Activated naive CD8-positive, alpha-beta T cell treated with anti-CD3 and anti-CD28 coated beads, Interleukin-2, amount 50 U/mL, for 24 hours (primary cell): ENCODE data around the gene LRRC1.

ENCODE experiments used
- ATAC-seq: fragments of 150-1000 bp; cut with Tn5 transposase; one replicate; pipeline ENCODE4 v1.10.0; 2021
- DNase-seq: peaks from one replicate; pipeline ENCODE4 v3.0.0; 2021
- H3K27ac Mint-ChIP-seq: one replicate; pipeline ENCODE4 v1.8.0; 2021; ENCODE audit warnings: mild to moderate bottlenecking, mixed read lengths
- H3K27me3 Mint-ChIP-seq: one replicate; pipeline ENCODE4 v1.8.0; 2021; ENCODE audit warnings: mixed read lengths
- H3K36me3 Mint-ChIP-seq: one replicate; pipeline ENCODE4 v1.8.0; 2021; ENCODE audit warnings: low read depth, mixed read lengths
- H3K4me1 Mint-ChIP-seq: one replicate; pipeline ENCODE4 v1.8.0; 2021; ENCODE audit warnings: mixed read lengths
- H3K4me3 Mint-ChIP-seq: one replicate; pipeline ENCODE4 v1.8.0; 2021; ENCODE audit warnings: mild to moderate bottlenecking, moderate library complexity, mixed read lengths
- H3K9me3 Mint-ChIP-seq: one replicate; pipeline ENCODE4 v1.8.0; 2021; ENCODE audit warnings: mixed read lengths

Gene LRRC1

DNA sequence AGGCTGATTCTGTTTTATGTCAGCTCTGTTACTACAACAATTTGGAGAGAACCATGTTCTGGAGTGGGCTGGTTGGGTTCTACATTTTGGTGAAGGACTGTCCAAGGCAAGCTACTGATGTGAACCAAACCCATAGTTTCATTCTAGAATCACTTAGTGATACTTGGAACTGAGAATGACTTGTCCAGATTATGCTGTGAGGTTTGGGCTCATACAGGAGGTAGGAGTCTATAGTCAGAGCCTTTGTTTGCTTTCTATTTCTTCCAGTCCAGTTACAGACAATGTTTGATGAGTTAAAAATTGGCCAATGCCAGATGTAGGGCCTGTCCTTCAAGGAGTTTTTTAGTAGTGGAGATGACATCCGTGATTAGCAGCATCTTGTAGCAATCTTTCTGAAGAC is 97.9 kb downstream of the LRRC1 start:
- Mint-ChIP-seq H3K4me3 (no peak overlapping the region), H3K36me3 (no peaks in the 10 kb centered on the region), H3K4me1 (peaks cover 20% of the 10 kb centered on the region), H3K27me3 (no peaks in the 10 kb centered on the region), H3K9me3 (no peaks in the 10 kb centered on the region), H3K27ac (no peak overlapping the region)
- DNase-seq (no peak), ATAC-seq (no peak)

GRCh38 chr6:53894091-53894490 is 99.3 kb downstream of the LRRC1 start:
- Mint-ChIP-seq H3K27ac (no peak overlapping the region), H3K9me3 (no peaks in the 10 kb centered on the region), H3K4me3 (no peak overlapping the region), H3K27me3 (no peaks in the 10 kb centered on the region), H3K4me1 (peaks cover 21% of the 10 kb centered on the region), H3K36me3 (peaks cover 4% of the 10 kb centered on the region)
- ATAC-seq (peak; percentile 98), DNase-seq (peak; percentile 63)

DNA sequence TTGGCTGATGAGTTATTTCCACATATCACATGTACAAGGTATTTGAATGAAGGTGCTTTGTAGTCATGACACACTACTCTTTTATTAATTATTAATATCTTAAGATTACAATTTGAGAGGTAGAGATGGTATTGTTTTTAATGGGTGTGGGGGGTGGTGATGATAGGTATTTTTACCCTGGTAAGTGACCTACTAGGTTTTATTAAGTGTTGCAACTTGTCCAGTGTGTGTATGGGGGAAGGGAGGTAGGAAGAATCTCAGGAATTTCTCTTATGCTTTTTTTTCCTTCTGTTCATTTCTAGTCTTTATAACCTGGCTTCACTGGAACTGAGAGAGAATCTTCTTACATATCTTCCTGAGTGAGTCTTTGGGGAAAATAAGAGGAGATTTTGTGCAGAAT is 101.4 kb downstream of the LRRC1 start:
- ATAC-seq (no peak), DNase-seq (no peak)
- no peaks in the 10 kb centered on the region for H3K9me3 Mint-ChIP-seq
- peaks cover 17% of the 10 kb centered on the region for H3K4me1 Mint-ChIP-seq
- peaks cover 8% of the 10 kb centered on the region for H3K36me3 Mint-ChIP-seq
- H3K4me3 Mint-ChIP-seq = no peak overlapping the region
- H3K27ac Mint-ChIP-seq = no peak overlapping the region
- H3K27me3 Mint-ChIP-seq = no peaks in the 10 kb centered on the region

DNA sequence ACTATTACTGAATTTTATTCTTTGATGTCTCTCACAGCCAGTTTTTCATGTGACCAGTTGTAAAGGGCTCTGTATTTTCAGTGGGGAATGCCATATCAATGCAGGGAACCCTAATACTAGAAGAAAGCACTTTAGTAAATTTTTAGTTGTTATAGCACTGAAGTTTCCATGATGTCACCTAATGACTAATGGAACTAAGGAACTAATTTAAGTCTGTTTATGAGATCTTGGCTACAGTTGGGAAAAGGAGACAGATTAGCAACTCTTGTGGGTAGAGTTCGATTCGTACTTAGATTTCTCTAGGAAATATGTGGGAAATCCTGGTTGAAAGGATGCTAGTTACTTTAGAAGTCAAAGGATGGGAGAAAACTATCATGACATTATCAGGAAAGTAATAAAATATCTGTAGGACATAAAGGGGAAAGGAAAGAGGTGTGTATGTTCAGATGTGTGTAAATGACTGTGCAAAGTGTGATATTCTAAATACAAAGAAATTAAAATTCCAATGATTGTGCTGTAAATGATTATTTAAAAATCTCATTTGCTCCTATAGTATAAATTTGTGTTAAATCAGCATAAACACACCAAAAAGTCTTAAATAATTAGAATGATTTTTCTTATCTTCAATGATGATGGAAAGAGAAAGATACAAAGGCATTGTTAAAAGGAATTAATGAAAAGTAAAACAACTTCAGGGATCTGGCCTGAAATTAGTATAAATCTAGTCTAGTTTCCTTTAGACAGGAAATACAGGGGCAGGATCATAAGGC is 103.4 kb downstream of the LRRC1 start:
- Mint-ChIP-seq H3K4me3 (no peak overlapping the region), H3K27ac (no peak overlapping the region), H3K36me3 (peaks cover 10% of the 10 kb centered on the region), H3K27me3 (no peaks in the 10 kb centered on the region), H3K9me3 (no peaks in the 10 kb centered on the region), H3K4me1 (peaks cover 17% of the 10 kb centered on the region)
- no peak for ATAC-seq
- no peak for DNase-seq

- peaks cover 8% of the 10 kb centered on the region for H3K4me1 Mint-ChIP-seq
- no peaks in the 10 kb centered on the region for H3K9me3 Mint-ChIP-seq
- H3K27me3 Mint-ChIP-seq = no peaks in the 10 kb centered on the region
- H3K36me3 Mint-ChIP-seq = peaks cover 16% of the 10 kb centered on the region
- H3K4me3 Mint-ChIP-seq = no peak overlapping the region
- no peak for DNase-seq
- ATAC-seq = no peak
- H3K27ac Mint-ChIP-seq = no peak overlapping the region
Observed at GRCh38 chr6:53899512-53899911, 104.7 kb downstream of the LRRC1 start.

- Mint-ChIP-seq H3K4me1 (no peaks in the 10 kb centered on the region), H3K9me3 (no peaks in the 10 kb centered on the region), H3K27ac (no peak overlapping the region), H3K36me3 (peaks cover 19% of the 10 kb centered on the region), H3K27me3 (no peaks in the 10 kb centered on the region), H3K4me3 (no peak overlapping the region)
- no peak for ATAC-seq
- no peak for DNase-seq
Observed at GRCh38 chr6:53903357-53903756, 108.6 kb downstream of the LRRC1 start.

DNA sequence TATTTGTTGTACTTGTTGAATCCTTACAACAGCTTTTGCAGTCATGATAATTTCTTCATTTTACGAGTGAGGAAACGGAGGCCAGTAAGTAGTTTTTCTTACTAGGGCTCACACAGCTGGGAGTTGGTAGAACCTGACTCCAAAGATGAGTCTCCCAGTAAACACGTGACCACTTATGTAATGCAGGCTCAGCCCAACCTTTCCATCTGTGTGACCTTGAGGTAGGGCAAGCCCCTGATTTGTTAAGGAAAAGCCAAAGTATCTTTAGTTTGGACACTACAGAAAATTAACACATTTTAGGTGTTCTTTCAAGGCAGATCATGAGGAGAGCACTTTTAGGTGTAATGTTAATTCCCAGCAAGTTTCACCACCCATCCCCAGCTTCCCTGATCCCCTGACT is 111.3 kb downstream of the LRRC1 start:
- no peak overlapping the region for H3K4me3 Mint-ChIP-seq
- no peaks in the 10 kb centered on the region for H3K9me3 Mint-ChIP-seq
- peaks cover 12% of the 10 kb centered on the region for H3K36me3 Mint-ChIP-seq
- H3K27me3 Mint-ChIP-seq = no peaks in the 10 kb centered on the region
- ATAC-seq (no peak), DNase-seq (no peak)
- H3K4me1 Mint-ChIP-seq = no peaks in the 10 kb centered on the region
- H3K27ac Mint-ChIP-seq = no peak overlapping the region

DNA sequence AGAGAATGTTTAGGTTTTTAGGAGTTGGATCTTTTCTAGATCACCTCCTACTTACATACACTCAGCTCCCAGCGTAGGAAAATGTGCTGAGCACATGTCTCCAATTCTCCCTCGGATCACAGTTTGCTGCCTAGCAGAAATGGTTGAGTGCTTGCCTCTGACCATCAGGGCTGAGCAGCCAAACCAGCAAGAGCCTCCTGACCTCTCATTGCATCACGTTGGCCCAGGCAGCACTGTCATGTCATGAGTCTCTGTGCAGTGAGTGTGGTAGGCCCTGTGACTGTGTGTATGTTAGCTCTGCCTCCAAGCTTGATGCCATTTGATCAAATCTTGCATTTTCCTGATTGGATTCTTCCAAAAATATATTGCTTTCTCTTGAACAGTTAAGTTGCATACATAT is 112.0 kb downstream of the LRRC1 start:
- H3K27ac Mint-ChIP-seq = no peak overlapping the region
- ATAC-seq = no peak
- no peaks in the 10 kb centered on the region for H3K9me3 Mint-ChIP-seq
- H3K27me3 Mint-ChIP-seq = no peaks in the 10 kb centered on the region
- peaks cover 12% of the 10 kb centered on the region for H3K36me3 Mint-ChIP-seq
- DNase-seq = no peak
- no peak overlapping the region for H3K4me3 Mint-ChIP-seq
- no peaks in the 10 kb centered on the region for H3K4me1 Mint-ChIP-seq

DNA sequence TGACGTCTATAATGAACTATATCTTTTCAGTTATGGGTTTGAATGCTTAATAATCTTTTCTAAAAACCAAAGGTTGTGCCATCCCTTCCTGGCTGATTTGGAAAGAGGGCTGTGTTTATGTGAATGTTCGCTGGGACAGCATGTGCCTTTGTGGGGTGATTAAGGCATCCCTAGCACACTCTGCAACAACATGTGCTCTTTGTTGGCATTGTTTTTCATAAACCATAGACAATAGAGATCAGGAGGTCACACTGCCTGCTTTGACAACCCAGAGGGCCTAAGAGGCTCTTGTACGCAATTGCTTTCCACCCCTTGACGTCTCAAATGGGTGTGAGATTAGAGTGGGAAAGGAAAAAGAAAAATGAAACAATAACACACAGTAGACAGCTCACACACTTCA is 116.0 kb downstream of the LRRC1 start:
- no peak overlapping the region for H3K4me3 Mint-ChIP-seq
- H3K27ac Mint-ChIP-seq = no peak overlapping the region
- H3K4me1 Mint-ChIP-seq = no peaks in the 10 kb centered on the region
- H3K9me3 Mint-ChIP-seq = no peaks in the 10 kb centered on the region
- no peak for ATAC-seq
- no peaks in the 10 kb centered on the region for H3K27me3 Mint-ChIP-seq
- no peak for DNase-seq
- H3K36me3 Mint-ChIP-seq = peaks cover 2% of the 10 kb centered on the region

- Mint-ChIP-seq H3K27ac (no peak overlapping the region), H3K9me3 (no peaks in the 10 kb centered on the region), H3K36me3 (peaks cover 2% of the 10 kb centered on the region), H3K4me3 (no peak overlapping the region), H3K27me3 (no peaks in the 10 kb centered on the region), H3K4me1 (no peaks in the 10 kb centered on the region)
- ATAC-seq (no peak), DNase-seq (no peak)
Observed at GRCh38 chr6:53912661-53913060, 117.9 kb downstream of the LRRC1 start.

DNA sequence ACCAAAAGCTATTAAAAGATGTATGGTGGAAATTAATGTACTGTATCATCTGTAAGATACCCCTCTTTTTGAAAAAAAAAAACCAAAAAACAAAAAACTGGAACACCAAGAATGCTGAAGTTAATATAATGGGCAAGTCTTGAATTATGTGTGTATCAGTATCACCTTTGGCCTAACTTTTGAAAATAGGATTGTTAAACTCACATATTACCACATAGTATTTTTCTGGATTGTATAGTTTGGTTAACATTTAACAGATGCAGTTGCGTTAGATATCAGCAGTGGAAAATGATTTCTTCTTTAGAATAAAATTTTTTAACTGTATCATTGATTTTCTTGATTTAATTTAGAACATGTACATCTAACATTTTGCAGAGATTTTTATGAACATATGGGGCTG is 118.5 kb downstream of the LRRC1 start:
- Mint-ChIP-seq H3K27me3 (no peaks in the 10 kb centered on the region), H3K36me3 (peaks cover 2% of the 10 kb centered on the region), H3K4me3 (no peak overlapping the region), H3K27ac (no peak overlapping the region), H3K4me1 (no peaks in the 10 kb centered on the region), H3K9me3 (no peaks in the 10 kb centered on the region)
- ATAC-seq (no peak), DNase-seq (no peak)

DNA sequence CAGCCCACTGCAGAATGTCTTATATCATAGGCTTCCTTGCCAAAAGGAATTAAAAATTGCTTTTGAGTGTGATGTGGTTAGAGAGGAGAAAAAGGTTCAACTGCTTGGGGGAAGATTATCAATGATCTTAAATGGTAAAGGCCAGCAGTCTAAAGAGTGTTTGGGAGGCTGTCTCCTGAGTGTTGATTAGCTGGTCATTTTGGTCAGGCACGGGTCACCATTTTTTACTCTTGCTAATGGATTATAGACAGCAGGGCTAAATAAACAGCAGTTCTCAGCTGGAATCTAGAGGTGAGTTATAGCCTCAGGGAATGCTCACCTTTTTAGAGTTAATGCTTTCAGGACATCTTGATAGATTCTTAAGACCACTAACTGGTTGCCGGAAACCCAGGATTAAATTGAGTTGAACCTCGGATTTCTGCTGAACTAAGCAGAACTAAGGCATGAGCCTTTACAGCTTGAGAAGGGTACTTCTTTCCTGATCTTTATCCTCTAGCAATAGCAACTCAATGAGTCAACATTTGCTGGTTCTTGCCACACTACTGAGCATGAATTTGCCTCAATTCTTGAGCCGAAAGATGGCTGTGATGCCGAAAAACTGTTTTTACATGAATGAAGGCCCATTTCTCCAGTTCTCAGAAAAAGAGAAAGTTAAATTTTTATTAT is 120.4 kb downstream of the LRRC1 start:
- Mint-ChIP-seq H3K4me1 (no peaks in the 10 kb centered on the region), H3K9me3 (no peaks in the 10 kb centered on the region), H3K27ac (no peak overlapping the region), H3K36me3 (peaks cover 2% of the 10 kb centered on the region), H3K27me3 (no peaks in the 10 kb centered on the region), H3K4me3 (no peak overlapping the region)
- no peak for DNase-seq
- ATAC-seq = no peak

- H3K4me1 Mint-ChIP-seq = no peaks in the 10 kb centered on the region
- peaks cover 4% of the 10 kb centered on the region for H3K36me3 Mint-ChIP-seq
- no peak overlapping the region for H3K27ac Mint-ChIP-seq
- no peak for DNase-seq
- H3K4me3 Mint-ChIP-seq = no peak overlapping the region
- no peak for ATAC-seq
- no peaks in the 10 kb centered on the region for H3K9me3 Mint-ChIP-seq
- no peaks in the 10 kb centered on the region for H3K27me3 Mint-ChIP-seq
Observed at GRCh38 chr6:53916804-53917463, 122.1 kb downstream of the LRRC1 start.

- H3K4me1 Mint-ChIP-seq = no peaks in the 10 kb centered on the region
- H3K27ac Mint-ChIP-seq = no peak overlapping the region
- no peak overlapping the region for H3K4me3 Mint-ChIP-seq
- no peaks in the 10 kb centered on the region for H3K27me3 Mint-ChIP-seq
- H3K36me3 Mint-ChIP-seq = peaks cover 4% of the 10 kb centered on the region
- DNase-seq (no peak), ATAC-seq (no peak)
- H3K9me3 Mint-ChIP-seq = no peaks in the 10 kb centered on the region
Observed at GRCh38 chr6:53917464-53917842, 122.6 kb downstream of the LRRC1 start.

- no peak for ATAC-seq
- Mint-ChIP-seq H3K4me1 (no peaks in the 10 kb centered on the region), H3K4me3 (no peak overlapping the region), H3K27me3 (no peaks in the 10 kb centered on the region), H3K9me3 (no peaks in the 10 kb centered on the region), H3K36me3 (peaks cover 4% of the 10 kb centered on the region), H3K27ac (no peak overlapping the region)
- DNase-seq = no peak
Observed at GRCh38 chr6:53918854-53919510, 124.2 kb downstream of the LRRC1 start.
